Mucosa of descending colon (tissue), 3 donors: ENCODE results near the gene BTC. TPM values are rescaled to one million over a fixed set of nuclear protein-coding genes. Genes with fewer than 3 reads are reported as not detected.

Experiments used
- ATAC-seq: fragments of 200-7000 bp; cut with Tn5 transposase; one replicate; pipeline ENCODE4 v1.9.1; 2020; ENCODE audit warnings: mild to moderate bottlenecking, moderate library complexity
- DNase-seq, 3 donors: peaks; one replicate each; pipeline ENCODE4 v3.0.0-alpha.2; 2020
- H3K36me3 ChIP-seq: fragments of 200-600 bp; one replicate; pipeline ENCODE4 v1.8.0; 2021; ENCODE audit warnings: low read depth, mild to moderate bottlenecking
- H3K4me1 ChIP-seq: fragments of 200-600 bp; one replicate; pipeline ENCODE4 v1.8.0; 2021; ENCODE audit warnings: low read depth, mild to moderate bottlenecking
- H3K4me3 ChIP-seq: fragments of 200-600 bp; one replicate; pipeline ENCODE4 v1.8.0; 2021; ENCODE audit warnings: mild to moderate bottlenecking
- H3K9me3 ChIP-seq: fragments of 200-600 bp; one replicate; pipeline ENCODE4 v1.8.0; 2021; ENCODE audit warnings: mild to moderate bottlenecking
- intact Hi-C, 2 donors: fragments of 100-400 bp; cut with DNase I in 1 of 2; cut with micrococcal nuclease in 1 of 2; formaldehyde crosslinking; loops; one replicate each; pipeline versions ENCODE4 v1.11.0 to v1.11.1; 2022; cut with DNase I, micrococcal nuclease
- total RNA-seq, 3 donors: library from RNA; stranded (reverse); fragmentation: NEBNext Ultra II Directional in 2 of 3; extraction: Animal tissue kit (Norgen Biotek cat#: 25700) in 2 of 3; gene quantifications; one replicate each; pipeline versions ENCODE4 v1.2.1 to v1.2.4, GENCODE V29; 2021 to 2023
- TF ChIP-seq, protein P1 (sequence below): fragments of 200-600 bp; IDR thresholded peaks from one replicate; pipeline ENCODE4 v1.8.0; 2022; ENCODE audit warnings: antibody characterized with exemption, mild to moderate bottlenecking
- donor health status: DM: no; HTN: no; CAD: no; lungs with moderate emphysema.
- donor health status: DM: no; HTN: no; CAD: no.
- donor health status: DM: no; HTN: yes; CAD: no.

Gene BTC
- total RNA-seq, 3 donors from 2014 or later, result 5.6 to 20.6 (median 6.3) TPM

DNA sequence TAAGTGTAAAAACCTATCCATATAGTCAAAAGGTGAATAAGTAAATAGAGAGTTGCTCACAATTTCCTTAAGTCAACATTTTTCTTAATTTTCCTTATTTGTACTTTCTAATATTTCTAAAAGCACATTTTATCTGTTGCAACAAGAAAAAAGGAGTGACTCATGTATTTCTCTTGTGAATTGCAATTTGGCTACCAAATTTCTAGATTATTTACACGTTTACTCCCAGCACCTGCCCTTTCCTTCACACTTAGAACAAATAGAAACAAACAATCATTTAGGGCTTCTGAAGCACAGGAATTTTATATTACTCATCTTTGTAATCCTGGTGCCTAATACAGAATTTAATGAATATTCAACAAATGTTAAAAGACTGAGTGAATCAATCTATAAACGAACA, 22.2 kb downstream of the BTC start:
- TF ChIP-seq, protein P1, sequence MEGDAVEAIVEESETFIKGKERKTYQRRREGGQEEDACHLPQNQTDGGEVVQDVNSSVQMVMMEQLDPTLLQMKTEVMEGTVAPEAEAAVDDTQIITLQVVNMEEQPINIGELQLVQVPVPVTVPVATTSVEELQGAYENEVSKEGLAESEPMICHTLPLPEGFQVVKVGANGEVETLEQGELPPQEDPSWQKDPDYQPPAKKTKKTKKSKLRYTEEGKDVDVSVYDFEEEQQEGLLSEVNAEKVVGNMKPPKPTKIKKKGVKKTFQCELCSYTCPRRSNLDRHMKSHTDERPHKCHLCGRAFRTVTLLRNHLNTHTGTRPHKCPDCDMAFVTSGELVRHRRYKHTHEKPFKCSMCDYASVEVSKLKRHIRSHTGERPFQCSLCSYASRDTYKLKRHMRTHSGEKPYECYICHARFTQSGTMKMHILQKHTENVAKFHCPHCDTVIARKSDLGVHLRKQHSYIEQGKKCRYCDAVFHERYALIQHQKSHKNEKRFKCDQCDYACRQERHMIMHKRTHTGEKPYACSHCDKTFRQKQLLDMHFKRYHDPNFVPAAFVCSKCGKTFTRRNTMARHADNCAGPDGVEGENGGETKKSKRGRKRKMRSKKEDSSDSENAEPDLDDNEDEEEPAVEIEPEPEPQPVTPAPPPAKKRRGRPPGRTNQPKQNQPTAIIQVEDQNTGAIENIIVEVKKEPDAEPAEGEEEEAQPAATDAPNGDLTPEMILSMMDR, result no peak
- intact Hi-C loops, result no loop called here
- no peaks in the 10 kb centered on the region for H3K9me3 ChIP-seq
- H3K36me3 ChIP-seq, result no peaks in the 10 kb centered on the region
- ATAC-seq (no peak), DNase-seq (no peak)
- H3K4me1 ChIP-seq, result no peaks in the 10 kb centered on the region
- H3K4me3 ChIP-seq, result no peak overlapping the region

DNA sequence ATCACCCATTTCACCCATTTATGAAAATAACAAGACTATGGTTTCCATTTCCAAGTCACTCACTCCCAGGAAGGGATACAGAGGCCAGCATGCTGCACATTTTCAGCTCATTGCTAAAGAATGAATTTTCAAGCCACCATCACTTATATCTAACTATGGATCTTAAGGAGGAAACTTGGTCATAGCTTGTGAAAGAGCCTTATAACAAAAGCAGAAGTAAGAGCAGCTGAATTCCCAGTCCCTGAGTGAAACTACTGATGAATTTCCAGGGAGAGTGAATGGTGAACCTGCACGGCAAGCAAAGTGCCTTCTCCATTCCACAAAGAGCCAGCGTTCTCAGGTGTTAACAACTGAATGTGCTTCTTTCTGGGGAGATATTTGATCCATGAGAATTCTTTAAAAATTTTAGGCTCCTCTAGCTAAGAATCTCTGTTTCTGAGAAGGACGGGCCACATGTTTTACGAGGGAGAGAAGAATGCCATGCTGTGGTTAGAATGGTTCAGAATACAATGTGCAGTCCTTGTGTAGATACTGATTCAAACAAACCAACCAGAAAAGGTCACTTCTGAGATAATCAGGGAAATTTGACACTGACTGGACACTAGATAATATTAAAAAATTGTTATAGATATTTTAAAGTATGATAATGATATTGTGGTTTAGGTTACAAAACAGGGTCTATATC, 24.0 kb downstream of the BTC start:
- Histone ChIP-seq H3K36me3 (no peaks in the 10 kb centered on the region), H3K4me3 (no peak overlapping the region), H3K4me1 (no peaks in the 10 kb centered on the region), H3K9me3 (no peaks in the 10 kb centered on the region)
- DNase-seq (no peak), ATAC-seq (no peak)
- TF ChIP-seq, protein P1, result no peak
- intact Hi-C loops, result no loop called here

DNA sequence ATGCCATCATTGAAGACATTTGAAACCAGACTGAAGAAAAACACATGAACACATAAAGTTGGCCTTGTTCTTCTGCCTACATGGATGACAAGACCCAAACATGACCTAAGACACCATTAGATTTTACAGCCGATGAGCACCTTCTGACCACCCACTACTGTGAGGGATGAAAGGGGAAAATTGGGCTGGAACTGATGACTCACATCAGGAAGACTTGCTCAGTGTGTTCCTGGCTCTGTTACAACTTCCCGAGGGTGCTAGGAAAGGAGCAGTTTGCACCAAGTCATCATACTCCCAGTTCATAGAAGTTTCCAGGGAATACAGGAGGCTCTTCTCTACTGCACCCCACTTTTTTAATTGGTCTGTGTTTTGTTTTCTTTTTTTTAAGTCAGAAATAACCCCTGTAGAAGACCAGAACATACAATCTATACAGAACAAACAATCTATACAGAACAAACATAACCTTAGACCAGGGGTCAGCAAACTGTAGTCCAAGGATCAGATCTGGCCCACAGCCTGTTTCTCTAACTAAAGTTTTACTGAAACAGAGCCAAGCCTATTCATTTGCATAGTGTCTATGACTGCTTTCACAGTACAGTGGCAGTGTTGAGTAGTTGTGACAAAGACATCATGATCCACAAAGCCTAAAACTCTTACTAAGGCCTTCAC, 25.3 kb downstream of the BTC start:
- TF ChIP-seq, protein P1, result no peak
- no peaks in the 10 kb centered on the region for H3K4me1 ChIP-seq
- intact Hi-C loops, result no loop called here
- ATAC-seq (peak; percentile 91), DNase-seq (peak in 1 of 3 donors; percentile 35)
- H3K4me3 ChIP-seq, result no peak overlapping the region
- no peaks in the 10 kb centered on the region for H3K9me3 ChIP-seq
- H3K36me3 ChIP-seq, result no peaks in the 10 kb centered on the region

- intact Hi-C loops, result no loop called here
- H3K36me3 ChIP-seq, result no peaks in the 10 kb centered on the region
These were observed 30.2 kb downstream of the BTC start for GRCh38 chr4:74764119-74764518.

DNA sequence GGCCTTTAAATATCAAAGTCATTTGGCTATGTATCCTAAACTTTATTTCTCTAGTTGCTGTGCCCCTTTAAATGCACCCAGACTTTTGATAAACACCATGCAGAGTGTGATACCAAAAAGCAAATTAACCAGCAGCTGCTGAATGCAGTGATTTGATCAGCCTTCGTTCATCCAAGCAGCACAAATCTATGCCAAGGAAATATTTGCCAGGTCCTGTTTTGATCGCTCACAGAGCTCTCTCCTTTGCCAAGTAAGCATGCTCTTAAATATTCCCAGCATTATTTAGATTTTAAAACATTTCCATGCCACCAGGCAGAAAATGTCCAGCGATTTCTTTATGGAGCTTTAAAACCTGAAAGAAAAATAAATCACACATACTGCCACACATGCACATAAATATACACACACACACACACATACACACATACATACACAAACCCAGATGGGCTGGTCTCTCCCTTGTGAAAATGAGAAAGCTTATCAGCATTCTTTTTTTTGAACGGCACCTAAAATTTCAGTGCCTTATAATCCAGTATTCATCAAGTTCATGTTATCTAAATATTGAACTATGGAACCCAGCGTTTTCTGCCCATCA, 35.7 kb downstream of the BTC start:
- no peak for ATAC-seq
- no peak for DNase-seq
- H3K4me1 ChIP-seq, result no peaks in the 10 kb centered on the region
- intact Hi-C loops, result no loop called here
- no peaks in the 10 kb centered on the region for H3K36me3 ChIP-seq
- TF ChIP-seq, protein P1, result no peak
- no peak overlapping the region for H3K4me3 ChIP-seq
- no peaks in the 10 kb centered on the region for H3K9me3 ChIP-seq

More at GRCh38 chr4:74764119-74764518, 30.2 kb downstream of the BTC start:
- H3K9me3 ChIP-seq, result no peaks in the 10 kb centered on the region
- DNase-seq, result no peak
- H3K4me3 ChIP-seq, result no peak overlapping the region
- TF ChIP-seq, protein P1, result no peak
- ATAC-seq, result no peak
- H3K4me1 ChIP-seq, result no peaks in the 10 kb centered on the region
